NOMO-1 treated with DMSO at 0.1 percent for 48 hours (cell line): ENCODE results near the gene MAP7D3.
"Not testable (repeated sequence)": the region's sequence is repeated elsewhere in the genome, so short reads cannot be mapped to it uniquely, and the experiment has no call there.

Source experiments
- DNase-seq: peaks from one replicate; lab custom pipeline; 2025; ENCODE audit not compliant: unreplicated experiment; lab: John Stamatoyannopoulos, UW

MAP7D3 gene

GRCh38 chrX:136186023-136186413 is 65.2 kb downstream of the MAP7D3 start:
- DNase-seq: no peak

DNA sequence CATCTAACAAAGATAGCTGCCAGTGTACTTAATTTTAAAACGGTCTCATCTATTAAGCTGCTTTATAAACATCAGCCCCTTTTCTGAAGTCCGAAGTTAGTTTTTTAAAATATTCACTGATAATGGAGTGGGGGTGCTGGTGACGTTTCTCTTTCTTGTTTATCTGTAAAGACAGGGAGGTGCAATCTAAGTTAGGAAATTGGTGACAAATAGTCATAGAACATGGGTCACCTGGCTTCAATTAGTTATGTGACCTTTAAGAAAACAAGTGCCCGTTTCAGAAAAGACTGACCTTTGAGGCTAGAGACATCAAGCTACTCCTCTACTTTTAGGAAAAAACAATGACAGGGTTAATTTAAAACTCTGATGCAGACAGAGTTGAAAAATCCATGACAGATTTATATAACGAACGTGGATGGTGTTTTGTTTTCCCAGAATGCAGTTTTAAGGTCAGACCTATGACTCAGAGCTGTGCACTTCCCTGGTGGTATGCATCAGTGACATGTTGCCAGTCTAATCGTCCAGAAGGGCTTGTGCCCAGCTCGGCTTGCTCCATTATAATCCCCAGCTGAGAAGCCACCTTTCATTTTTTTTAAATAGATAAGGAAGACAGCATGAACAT is 65.7 kb downstream of the MAP7D3 start:
- DNase-seq: peak; percentile 9

DNA sequence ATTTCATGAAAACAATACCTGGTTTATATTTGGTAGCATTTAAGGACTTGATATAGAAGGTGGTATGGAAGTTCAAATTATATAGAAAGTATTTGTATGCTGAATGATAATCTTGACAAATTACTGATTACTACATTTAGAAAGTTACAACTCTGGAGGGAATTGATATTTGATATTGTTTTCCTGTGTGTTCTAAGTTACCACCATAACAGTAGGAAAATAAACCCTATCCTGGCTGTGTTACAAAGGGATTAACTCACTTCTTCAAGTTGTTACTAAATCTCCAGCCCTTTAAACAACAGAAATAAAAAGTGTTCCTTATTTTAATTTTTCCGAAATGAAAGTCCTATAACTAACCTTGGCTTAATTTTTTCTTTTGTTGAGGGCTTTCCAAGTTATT is 67.3 kb downstream of the MAP7D3 start:
- no peak for DNase-seq

- no peak for DNase-seq
Measured at GRCh38 chrX:136183172-136183571, 68.0 kb downstream of the MAP7D3 start.

DNA sequence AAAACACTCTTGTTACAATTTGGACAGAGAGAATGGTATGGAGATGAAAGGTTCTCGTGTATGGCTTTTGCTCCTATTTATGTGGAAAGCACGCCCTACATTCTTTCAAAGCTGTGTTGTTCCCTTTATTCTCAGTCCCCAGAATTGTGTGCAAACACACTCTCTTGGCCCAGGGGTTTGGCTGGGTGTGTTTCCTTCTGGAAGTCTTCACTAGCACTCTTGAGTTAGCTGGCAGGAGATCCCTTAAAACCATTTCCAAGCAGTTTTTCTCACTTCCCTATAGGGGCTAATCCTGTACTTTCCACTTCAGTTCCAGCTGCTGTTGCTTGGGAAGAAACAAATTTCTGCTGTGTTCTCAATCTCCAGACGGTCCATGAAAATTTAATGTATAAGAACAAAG is 68.8 kb downstream of the MAP7D3 start:
- no peak for DNase-seq

DNA sequence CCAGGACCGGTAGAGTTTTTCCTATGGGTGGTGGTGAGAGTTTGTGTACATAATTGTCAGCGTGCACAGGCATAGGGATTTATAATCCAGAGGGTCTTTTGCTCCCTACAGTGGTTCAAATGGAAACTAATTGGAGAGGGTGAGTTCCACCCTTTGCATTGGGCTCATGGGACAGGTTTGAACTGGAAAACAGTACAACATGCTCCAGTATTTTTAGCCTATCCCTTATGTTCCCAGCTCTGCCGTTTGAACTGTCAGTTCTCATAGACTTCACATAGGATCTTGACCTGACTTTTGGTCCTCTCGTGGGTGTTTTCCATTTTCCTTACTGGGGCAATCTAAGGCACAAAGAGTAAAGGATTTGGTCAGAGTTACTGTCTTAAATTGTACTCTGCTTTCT is 72.1 kb downstream of the MAP7D3 start:
- DNase-seq: no peak

GRCh38 chrX:136176399-136176825 is 74.8 kb downstream of the MAP7D3 start:
- DNase-seq: no peak

- no peak for DNase-seq
Measured at GRCh38 chrX:136171420-136171819, 79.8 kb downstream of the MAP7D3 start.

GRCh38 chrX:136170139-136170800 is 80.9 kb downstream of the MAP7D3 start:
- no peak for DNase-seq

- no peak for DNase-seq
Measured at GRCh38 chrX:136168929-136169735, 82.1 kb downstream of the MAP7D3 start.

DNA sequence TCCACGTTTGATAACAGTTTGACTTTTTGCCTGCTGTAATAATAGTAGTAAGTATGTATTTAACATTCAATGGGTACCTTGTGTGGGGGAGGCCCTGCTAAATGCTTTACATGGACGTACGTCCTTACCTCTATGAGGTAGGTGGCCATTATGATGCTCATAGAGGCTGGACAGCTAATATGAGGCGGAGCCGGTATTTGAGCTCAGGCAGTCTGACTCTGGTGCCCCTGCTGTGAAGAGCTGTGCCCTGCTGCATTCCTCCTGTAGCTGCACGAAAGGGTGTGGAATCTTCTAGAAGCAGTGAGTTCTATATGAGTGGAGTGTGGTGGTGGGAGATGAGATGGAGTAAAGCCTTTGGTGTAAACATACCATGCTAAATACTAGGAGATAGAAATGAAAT is 83.2 kb downstream of the MAP7D3 start:
- DNase-seq: not testable (repeated sequence)

DNA sequence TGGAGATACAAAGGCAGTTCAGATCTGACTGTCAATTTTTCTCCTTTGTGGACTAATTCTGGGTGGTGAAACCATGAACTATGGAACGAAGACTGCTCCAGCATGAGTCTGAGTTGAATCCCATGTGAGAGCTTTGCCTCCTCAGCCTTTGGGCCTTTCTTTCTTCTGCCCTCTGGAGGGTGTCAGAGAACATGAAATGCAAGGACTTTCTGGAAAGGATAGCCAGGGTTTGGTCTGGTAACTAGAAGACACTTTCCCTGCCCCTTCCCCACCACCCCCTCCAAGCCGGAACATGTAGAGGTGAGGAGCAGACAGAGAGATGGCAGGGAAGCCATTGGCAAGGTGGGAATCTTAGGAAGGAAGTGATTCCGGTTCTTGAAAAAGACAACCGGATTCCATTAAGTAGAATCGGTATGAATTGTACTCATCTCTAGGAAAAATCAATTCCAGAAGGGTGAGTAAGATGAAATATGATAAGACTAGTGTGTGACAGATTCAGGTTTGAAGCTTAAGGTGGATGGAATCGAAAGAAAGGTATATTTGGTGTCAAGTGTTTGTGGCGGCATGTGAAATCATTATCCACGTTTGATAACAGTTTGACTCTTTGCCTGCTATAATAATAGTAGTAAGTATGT is 84.9 kb downstream of the MAP7D3 start:
- DNase-seq: no peak

GRCh38 chrX:136165406-136165805 is 85.8 kb downstream of the MAP7D3 start:
- DNase-seq: no peak

DNA sequence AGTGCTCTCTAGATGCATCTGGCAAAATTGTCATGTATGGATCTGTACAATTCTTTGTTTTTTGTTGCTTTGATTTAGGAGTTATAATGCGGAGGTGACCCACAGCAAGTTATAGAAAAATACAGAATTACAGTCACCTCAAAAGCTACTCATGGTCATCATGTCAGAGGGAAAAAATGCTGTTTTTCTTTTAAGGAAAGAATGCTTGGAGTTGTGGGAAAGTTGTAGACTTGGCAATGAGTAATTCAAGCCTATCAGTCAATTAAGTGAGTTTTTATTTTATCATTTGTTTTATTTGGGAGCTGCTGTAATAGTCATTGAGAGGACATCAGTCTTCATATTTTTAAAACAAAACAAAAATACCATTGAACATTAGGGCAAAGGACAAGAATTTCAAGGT is 87.5 kb downstream of the MAP7D3 start:
- no peak for DNase-seq
